Kidney tubule cell (primary cell): ENCODE measurements around the gene OSBPL5.
A peak's percentile ranks its signal among the peaks of the same experiment; 100 is the strongest.

Experiments
- DNase-seq: peaks from one replicate; pipeline ENCODE4 v3.0.0-alpha.2; 2018; ENCODE audit warnings: low spot score

Gene OSBPL5

DNA sequence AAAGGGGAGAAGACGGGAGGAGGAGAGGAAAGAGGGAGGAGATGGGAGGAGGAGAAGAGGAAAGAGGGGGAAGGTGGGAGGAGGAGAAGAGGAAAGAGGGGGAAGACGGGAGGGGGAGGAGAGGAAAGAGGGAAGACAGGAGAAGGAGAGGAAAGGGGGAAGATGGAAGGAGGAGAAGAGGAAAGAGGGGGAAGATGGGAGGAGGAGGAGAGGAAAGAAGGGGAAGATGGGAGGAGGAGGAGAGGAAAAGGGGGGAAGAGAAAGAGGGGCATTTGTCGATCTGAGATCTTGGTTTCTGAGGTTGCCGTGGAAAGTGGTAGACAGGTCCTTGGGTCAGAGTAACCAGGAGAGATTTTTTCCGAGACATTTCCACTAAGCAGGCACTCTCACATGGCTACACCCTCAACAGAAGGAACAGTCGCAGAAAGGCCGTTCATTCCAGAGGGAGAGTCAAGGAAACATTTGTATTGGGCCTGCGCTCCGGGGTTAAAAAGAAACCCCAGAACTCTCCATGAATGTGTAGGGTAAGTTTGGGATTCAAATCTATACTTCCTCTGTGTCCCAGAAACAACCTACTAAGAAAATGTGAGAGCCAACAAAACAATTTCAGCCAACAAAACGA, 68.1 kb downstream of the OSBPL5 start:
- DNase-seq = no peak

DNA sequence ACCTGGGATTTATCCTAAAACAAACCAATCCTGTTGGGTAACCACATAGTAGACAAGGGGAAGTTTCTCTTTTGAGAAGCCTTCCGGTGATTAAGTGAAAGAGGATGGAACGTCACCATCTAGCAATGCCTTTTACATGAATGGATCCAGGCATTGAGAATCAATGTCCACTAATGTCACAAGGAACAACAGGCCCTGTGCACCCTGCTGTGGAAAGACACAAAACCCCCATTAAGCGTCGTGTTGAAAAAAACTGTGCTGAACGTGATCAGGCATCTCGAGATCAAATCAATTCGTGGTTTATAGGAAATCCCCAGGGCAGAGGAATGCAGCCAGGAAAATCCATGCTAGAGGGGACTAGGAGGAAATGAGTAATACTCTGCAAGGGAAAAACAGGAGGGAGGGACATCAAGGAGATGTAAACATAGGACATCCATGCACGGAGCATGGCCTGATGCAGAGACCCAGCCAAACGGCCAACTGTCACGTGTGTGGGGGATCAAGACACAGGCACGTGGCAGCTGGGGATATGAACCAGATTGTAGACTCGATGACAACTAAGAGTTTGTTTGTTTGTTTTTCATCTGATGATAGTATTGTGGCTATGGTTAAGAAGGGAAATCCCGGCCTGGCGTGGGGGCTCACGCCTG, 69.3 kb downstream of the OSBPL5 start:
- DNase-seq = peak; percentile 81

DNA sequence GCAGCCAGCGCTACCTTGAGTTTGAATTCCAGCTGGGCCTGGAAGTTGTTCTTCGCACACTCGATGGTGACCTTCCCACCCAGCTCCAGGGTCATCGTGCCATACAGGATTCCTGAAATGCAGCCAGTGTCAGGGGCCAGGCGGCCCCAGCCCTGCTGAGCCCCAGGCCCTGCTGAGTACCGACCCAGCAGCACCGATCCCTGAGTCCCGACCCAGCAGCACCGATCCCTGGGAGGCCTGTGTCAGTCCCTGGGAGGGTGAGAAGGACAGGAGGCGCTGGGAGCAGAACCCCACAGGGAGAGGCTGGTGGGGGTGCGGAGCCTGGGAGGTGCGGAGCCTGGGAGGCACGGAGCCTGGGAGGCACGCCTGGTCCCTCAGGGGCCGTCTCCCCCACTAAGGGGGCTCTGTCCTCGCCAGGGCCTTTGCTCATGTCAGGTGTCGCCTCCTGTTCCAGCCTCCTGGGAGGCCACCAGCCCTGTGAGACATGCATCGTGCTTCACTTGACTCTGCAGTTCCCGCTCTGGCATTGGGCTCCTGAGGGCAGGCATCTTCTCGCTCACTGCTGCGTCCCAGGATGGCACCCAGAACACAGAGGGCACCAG, 70.8 kb downstream of the OSBPL5 start:
- DNase-seq = no peak

DNA sequence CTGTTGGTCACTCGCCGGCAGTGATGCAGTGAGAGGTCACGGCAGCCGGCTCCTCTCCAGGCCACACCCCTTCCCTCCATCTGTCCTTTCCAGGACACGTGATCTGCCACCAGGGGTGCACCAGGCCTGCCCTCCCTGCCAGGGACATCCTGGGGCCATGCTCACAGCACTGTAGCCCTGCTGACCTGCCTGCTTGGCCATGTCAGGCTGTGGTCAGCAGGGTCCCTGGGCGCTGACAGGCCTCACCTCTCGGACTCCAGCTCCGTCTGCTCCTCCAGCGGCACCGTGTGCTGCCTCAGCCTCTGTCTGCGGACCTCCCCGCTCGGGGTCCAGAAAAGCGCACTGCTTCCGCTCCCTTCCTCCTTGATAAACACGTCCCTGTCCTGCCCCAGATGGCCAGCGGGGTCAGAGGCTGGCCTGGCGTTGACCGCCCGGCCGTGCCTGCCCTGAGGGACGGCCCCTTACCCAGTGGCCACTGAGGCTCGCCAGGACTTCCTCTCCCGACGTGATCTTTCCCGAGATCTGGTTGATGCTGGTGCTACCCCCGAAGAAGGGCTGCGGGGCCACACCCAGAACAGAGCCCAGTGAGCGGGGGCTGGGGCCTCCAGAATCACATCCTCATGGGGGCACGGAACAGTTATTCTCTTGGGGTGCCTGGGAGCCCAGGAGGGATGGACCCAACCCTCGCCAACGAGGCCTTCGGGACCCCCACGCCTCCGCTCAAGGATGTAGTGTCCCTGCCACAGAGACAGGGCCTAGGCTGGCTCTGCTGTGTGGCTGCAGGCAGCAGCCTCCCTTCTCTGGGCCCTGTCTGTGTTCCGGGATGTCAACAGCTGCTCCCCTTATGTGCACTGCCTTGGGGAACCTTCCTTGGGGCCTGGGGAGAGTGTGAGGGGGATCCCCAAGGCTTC, 71.6 kb downstream of the OSBPL5 start:
- DNase-seq = no peak

DNA sequence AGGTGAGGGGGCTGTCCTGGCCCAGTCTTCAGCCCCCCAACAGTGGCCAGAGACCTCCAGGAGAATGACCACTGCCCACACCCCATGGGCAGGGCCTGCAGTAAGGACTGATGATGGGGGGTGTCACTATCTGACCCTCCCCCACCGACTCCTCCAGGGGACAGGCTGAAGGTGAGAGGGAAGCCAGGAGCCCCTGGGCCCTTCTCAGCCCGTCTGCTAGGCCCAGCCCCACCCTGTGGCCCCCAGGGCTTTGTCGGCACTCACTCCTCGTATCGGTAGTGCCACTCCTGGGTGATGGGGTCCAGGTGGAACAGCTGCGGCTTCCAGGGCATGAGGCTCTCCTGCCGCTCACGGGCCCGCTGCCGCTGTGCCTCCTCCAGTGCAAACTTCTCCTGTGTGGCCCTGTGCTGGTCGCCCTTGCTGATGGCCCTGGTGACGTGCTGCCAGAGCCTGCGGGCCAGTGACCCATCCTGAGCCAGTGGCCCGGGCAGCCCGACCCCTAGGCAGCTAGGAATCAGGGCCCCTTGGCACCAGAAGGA, 72.4 kb downstream of the OSBPL5 start:
- no peak for DNase-seq

DNA sequence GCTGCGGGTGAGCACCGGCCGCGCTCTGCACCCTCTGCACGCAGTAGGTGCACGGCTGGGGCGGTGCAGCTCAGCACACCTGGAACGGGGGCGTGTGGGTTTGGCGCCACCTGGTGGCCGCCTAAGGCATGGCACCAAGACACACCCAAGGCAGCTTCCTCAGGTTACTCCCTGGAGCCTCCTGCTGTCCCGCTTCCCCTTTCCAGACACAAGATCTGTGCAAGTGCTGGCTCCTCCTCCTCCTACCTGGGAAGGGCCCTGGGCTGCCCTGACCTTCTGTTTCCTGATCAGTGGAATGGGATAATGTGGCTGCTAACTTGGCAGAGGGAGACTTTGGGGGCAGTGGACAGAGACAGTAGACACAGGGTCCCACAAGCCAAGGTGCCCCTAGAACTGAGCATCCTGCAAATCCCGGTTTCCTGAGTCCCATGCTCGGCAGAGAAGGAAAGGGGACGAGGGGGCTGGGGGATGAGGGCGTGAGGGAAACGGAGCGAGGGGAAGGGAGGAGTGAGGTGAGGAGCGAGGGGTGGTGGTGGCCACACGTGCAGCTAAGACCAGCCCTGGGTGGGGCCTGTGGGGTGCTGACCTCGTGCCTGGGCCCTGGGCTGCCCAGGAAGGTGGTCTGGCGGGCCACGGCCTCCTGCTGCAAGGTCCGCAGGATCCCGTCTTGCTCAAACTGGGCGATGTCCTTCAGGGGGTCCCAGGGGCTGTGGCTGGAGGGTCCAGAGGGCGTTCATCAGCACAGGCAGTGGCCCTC, 73.1 kb downstream of the OSBPL5 start:
- DNase-seq = peak; percentile 84

DNA sequence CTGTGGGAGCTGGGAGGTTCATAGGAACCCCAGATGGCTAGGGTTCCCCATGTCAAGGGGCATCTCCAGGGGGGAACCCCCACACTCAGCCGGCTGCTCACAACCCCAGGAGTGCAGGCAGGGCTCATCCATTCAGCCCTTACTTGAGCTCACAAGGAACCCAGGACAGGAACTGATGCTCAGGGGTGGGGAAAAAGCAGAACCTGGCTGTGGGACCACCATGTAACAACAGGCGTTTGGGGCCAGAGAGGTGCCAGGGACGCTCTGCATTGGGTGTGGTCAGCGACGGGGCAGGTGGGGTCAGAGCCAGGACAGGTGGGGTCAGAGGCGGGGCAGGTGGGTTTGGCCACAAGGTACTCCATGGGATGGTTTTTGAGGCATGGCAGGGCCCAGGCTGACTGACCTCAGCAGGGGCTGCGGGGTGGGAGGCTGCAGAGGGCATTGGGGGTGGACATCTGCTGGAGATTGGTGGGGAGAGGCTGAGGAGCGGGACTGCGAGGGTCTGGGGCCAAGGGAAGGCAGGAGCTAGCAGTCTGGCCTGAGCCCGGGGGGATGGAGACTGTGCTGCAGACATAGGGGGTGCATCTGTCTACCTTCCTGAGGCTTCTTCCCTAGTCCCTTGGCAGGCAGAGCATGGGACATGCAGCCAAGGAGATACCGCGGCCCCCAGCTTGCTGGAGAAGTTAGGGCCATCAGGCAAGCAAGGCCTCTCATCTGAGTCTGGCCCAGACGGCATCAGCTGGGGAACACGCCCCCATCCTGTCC, 73.8 kb downstream of the OSBPL5 start:
- DNase-seq = no peak

DNA sequence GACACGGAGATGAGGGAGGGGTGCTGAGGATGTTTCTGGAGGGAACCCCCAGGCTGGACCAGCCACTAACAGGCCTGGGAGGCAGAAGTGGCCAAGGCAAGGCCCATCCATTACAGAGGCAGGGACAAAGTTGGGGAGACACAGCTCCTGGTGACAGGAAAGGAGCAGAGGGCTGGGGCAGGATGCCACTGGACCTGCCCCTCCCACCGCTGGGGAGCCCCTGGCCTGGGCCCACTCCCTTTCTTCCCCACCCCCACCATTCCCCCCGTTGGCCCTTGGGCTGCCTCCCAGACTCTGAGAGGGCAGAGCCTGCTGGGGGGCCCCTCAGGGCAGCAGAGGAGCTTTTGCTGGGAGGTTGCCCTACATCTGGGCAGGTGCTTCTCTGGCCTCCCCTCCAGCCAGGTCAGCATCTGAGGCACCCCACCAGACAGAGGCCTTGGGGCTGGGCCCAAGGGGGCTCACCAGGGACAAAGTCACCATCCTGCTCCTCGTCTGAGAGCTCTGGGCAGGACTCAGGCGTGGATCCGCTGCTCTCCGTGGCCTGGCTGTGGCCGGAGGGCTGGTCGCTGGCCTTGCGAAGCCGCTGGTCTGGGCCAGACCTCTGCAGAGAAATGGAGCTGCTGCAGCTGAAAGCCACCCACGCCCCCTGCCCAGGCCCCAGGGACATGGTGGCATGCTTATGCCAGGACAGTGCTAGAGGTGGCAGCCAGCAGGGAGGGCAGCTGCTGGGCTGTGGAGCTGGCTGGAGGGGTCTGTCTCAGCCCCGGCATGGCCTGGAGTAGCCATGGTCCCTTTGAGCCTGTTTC, 74.8 kb downstream of the OSBPL5 start:
- DNase-seq = no peak

DNA sequence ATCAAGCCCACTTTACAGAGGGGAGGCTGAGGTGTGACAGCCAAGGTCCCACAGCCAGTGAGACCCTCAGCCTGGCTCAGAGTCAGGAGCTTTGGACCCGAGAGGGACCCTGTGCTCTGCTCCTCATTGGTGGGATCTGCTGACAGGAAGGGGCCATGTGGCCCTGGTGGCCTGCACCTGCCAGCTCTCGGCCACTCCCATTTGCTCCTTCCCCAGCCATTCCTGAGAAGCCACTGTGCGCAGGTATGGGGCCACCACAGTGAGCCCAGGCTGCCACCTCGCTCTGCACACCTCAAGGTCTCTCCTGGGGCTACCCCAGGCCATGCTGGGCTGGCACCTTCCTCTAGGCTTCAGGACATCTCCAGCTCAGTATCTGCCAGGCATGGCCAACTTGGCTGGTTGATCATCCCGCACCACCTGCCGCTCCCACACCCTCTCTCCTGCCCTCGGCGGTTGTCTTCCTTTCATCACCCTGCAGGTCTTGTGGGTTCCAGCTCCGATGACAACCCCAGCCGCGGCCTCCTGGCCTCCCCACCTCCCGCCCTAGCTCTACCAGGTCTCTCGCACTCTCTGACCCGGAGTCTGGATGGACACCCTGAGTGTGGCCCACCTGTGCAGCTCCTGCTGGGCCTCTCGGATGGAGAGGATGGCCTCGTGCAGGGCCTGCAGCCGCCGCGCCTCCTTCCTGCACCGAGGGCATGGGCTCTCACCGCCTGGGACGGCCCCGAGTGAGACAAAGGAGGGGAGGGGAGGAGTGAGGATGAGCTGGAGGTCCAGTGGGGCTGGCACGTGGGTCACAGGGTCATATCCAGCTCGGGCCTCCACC, 75.7 kb downstream of the OSBPL5 start:
- no peak for DNase-seq

DNA sequence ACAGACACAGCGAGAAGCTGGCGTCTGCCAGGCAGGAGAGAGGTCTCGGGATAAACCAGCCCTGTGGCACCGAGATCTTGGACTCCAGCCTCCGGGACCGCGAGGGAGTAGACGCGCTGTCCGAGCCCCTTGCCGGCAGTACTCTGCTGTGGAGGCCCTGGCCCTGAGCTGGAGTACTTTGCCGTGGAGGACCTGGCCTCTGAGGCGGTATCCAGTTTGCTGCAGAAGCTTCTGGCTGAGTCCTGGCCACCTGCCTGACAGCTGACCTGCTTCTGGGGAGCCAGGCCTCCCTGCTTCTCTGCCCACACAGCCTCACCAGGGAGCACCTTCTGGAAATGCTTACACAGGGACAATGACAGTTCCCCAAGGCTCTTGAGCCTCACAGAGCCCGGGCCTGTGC, 76.3 kb downstream of the OSBPL5 start:
- DNase-seq = no peak

DNA sequence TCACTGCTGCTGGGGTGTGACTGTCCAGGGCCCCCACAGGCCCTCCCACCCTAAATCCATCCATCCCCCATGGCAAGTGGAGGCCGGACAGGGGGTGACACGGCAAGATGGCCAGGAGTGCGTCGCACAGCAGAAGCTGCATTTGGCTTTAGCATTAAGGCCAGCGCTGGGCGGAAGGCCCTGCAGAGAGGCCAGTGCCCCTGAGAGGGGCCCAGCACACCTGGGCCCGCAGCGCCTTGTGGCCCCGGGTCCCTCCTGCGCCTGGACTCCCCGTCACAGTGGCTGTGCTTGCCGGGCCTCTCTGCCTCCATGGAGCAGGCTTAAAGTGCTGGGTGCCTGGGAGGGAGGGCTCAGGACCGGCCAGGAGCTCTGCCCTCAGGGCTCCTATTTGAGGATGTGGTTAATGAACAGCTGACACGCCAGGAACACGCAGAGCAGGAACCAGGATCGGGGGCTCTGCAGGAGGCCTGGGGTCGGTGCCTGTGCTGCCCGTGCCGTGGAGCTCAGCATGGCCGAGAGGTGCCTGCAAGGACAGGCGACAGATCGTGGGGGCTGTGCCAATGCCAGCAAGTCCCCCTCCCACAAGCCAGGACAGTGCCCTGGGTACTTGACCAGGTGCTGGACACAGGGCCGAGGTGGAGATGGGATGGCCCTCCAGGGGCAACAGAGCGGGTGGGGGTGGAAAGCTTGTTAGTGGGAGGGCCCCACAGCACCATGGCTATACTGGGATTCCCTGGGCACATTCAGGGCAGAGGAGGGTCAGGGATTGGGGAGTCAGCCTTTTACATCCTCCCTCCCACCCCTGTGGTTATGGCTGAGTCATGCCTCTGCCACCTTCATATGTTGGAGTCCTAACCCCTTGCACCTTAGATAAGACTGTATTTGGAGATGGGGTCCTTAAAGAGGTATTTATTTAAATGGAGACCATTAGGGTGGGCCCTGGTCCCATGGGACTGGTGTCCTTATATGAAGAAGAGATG, 77.0 kb downstream of the OSBPL5 start:
- DNase-seq = peak; percentile 33

DNA sequence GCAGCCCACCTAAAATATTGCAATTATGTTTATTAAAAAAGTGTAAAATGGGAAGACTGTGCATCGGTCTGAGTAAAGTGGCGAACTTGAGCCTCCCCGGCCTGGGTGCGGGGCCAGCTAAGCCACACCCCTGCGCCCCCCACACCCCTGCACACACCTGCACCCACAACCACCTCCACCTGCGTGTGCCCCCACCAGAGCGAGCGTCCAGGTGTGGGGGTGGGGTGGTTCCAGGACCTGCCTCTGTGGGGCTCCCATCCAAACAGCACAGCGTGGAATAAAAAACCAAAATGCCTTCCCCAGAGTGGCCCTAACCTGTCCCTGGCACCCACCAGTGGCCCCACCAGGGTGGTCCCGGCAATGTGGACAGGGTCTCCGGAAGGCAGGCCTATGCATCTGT, 77.7 kb downstream of the OSBPL5 start:
- no peak for DNase-seq

DNA sequence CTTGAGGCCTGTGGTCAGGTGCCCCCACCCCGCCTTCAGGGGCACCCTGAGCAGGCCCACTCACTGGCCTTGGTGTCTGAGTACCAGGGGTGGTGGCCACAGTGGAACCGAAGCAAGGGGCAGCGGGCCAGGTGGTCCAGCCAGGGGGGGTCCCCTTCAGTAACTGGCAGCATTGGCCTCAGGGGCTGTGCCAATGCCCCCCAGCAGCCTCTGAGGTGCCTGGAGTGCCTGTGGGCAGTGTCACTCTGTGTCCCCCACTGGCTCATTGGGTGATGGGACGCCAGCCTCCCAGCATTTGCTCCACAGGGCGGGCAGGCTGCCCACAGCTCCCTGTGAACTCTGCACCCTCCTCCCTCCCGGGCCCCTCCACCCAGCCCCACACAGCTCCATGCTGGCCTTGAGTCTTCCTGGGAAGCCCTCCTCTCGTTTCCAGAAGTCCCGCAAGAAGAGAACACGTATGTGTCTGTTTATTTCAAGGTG, 78.4 kb downstream of the OSBPL5 start:
- no peak for DNase-seq

DNA sequence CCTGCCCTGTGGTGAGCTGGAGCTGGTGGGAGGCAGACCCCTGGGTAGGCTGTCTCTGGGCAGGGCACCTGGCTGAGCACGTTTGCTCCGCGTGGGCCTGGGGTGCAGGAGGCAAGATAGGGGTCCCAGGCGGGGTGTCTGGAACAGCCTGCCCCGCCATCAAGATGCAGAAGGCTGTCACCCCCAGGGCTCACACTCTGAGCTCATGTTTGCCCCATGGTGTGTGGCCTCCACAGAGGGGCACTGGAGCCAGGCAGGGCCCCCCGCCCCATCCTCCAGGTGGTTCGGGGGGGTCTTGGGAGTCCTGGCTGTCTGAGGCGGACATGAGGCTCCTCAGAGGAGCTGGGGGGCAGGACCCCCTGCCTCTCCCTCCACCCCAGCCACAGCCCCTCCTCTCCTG, 79.0 kb downstream of the OSBPL5 start:
- DNase-seq = no peak

DNA sequence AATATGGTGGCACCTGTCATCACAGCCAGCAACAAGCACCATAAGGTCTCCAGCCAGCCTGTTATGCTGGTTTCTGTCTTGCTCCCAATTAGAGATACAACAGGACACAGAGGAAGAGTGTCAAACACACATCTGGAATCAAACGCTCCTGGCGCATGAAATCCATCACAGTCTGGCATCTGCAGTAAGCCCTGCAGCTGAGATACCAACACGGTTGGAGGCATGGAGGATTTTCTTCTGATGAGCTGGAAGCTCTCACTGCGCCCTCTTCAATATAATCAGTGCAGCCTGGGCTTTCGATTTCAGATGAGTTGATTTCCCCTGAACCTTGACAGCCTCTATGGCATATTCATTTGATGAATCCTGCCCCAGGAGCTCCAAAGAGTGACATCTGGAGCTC, 80.1 kb downstream of the OSBPL5 start:
- DNase-seq = no peak

DNA sequence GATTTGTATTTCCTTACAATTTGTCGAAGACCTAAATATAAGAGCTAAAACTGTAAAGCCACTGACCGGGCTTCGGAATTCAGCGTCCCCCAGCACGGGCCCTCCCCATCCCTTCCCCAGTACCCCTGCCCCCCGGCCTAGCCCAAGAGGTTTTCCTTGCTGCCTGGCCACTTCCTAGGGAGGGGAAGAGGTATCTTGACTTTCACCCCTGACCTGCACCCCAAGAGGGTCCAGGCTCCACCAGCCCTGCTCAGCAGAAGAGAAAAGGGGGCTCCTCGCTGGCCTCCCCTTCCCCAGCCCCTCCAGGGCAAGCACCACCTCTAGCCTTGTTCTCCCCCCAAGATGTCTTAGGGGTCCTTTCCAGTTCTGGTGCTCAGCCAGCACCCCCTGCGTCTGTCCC, 81.8 kb downstream of the OSBPL5 start:
- DNase-seq = no peak

DNA sequence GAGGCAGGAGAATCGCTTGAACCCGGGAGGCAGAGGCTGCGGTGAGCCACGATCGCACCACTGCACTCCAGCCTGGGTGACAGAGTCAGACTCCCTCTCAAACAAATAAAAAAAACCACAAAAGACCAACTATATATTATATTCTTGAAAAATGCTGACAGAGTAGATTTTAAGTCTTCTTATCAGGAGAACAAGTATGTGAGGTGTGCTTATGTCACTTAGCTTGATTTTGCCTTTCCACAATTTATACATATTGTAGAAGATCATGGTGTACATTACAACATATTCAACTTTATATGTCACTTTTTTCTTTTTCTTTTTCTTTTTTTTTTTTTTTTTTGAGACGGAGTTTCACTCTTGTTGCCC, 83.7 kb downstream of the OSBPL5 start:
- no peak for DNase-seq
